Upper lobe of right lung (tissue), 1 donor: ENCODE results near the gene DLG5. TPM values are rescaled to one million over a fixed set of nuclear protein-coding genes. Genes with fewer than 3 reads are reported as not detected.

Experiments
- ATAC-seq: fragments of 200-7000 bp; cut with Tn5 transposase; one replicate; pipeline ENCODE4 v1.9.1; 2020; ENCODE audit warnings: mild to moderate bottlenecking, moderate library complexity
- DNase-seq: peaks from one replicate; pipeline ENCODE4 v3.0.0-alpha.2; 2020
- H3K27ac ChIP-seq: fragments of 200-600 bp; one replicate; pipeline ENCODE4 v1.8.0; 2022
- H3K27me3 ChIP-seq: fragments of 200-600 bp; one replicate; pipeline ENCODE4 v1.8.0; 2022; ENCODE audit warnings: mild to moderate bottlenecking
- H3K36me3 ChIP-seq: fragments of 200-600 bp; one replicate; pipeline ENCODE4 v1.8.0; 2022
- H3K4me1 ChIP-seq: fragments of 200-600 bp; one replicate; pipeline ENCODE4 v1.8.0; 2022
- H3K4me3 ChIP-seq: fragments of 200-600 bp; one replicate; pipeline ENCODE4 v1.8.0; 2022; ENCODE audit warnings: mild to moderate bottlenecking
- H3K9me3 ChIP-seq: fragments of 200-600 bp; one replicate; pipeline ENCODE4 v1.8.0; 2022
- intact Hi-C: fragments of 100-400 bp; cut with DNase I; formaldehyde crosslinking; loops from one replicate; pipeline ENCODE4 v1.11.0; 2022
- total RNA-seq: library from RNA; stranded (reverse); fragmentation: NEBNext Ultra II Directional; extraction: Animal tissue kit (Norgen Biotek cat#: 25700); gene quantifications from one replicate; pipeline ENCODE4 v1.2.1, GENCODE V29; 2021
- TF ChIP-seq, protein P1 (sequence below): fragments of 200-600 bp; IDR thresholded peaks from one replicate; pipeline ENCODE4 v1.8.0; 2022; ENCODE audit warnings: antibody characterized with exemption
- donor health status: DM: no; HTN: yes; CAD: no; lungs with severe emphysema.

Gene DLG5
- total RNA-seq, 1 donor from 2014 or later = 19.3 TPM

DNA sequence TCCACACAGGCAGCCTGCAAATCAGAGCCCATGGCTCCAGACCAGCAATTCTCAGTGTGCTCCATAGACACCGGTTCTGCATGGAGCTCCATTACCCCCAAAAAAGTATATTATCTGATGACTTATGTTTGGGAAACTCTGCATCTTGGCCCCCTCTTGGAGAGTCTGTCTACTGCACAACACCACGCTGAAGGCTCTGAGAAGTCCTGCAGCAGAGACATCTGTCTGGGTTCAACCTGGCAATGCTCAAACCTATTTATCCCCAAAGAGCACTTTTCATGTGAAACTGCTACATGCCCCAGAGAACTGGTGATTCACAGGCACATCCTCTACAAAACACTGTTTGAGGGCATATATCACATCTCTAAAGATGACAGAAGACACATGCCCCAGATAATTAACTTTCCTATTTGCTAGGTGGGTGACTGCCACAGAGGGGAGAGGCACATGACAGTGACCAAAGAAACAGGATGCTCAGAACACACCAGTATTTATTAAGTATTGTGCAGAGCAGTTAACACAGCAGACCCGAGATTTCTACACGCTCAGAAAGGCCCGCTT is 83.8 kb downstream of the DLG5 start:
- no peaks in the 10 kb centered on the region for H3K9me3 ChIP-seq
- H3K4me3 ChIP-seq = no peak overlapping the region
- TF ChIP-seq, protein P1, sequence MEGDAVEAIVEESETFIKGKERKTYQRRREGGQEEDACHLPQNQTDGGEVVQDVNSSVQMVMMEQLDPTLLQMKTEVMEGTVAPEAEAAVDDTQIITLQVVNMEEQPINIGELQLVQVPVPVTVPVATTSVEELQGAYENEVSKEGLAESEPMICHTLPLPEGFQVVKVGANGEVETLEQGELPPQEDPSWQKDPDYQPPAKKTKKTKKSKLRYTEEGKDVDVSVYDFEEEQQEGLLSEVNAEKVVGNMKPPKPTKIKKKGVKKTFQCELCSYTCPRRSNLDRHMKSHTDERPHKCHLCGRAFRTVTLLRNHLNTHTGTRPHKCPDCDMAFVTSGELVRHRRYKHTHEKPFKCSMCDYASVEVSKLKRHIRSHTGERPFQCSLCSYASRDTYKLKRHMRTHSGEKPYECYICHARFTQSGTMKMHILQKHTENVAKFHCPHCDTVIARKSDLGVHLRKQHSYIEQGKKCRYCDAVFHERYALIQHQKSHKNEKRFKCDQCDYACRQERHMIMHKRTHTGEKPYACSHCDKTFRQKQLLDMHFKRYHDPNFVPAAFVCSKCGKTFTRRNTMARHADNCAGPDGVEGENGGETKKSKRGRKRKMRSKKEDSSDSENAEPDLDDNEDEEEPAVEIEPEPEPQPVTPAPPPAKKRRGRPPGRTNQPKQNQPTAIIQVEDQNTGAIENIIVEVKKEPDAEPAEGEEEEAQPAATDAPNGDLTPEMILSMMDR = no peak
- H3K27me3 ChIP-seq = no peaks in the 10 kb centered on the region
- intact Hi-C loops = loop anchor here (10.0 kb wide), 1 partner anchor 142 kb away; no protein-coding TSS in a partner anchor
- no peak overlapping the region for H3K27ac ChIP-seq
- no peak for DNase-seq
- H3K36me3 ChIP-seq = peaks cover 35% of the 10 kb centered on the region
- ATAC-seq = no peak
- H3K4me1 ChIP-seq = peaks cover 4% of the 10 kb centered on the region

DNA sequence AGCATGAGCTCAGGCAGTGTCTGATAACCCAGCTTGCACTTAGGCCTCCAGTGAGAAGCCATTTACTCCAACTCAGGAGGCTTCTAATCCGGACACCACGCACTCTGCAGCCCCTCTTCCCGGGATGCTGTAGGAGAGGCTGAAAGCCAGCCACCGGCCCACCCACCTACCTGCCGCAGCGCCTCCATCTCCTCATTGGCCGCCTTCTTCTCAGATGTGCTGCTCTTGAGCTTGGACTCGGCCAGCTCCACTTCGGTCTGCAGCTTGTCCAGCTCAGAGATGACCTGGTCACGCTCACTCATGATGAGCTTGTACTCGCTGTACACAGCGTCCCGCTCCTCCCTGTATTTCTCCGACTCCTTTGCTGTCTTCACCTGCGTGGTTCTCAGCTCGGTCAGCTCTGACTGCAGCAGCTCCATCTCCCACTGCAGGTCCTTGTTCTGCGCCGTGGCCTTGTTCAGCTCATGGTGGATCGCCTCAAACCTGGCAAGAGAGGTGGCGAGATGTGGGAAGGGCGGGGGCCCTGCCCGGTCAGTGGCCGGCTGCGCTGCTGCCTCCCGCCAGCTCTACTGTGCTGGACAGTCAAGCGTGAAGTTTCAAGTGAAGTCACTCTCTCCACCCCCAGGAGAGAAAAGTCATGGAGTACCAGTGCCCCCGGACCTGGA is 84.7 kb downstream of the DLG5 start:
- H3K36me3 ChIP-seq = peaks cover 35% of the 10 kb centered on the region
- no peak overlapping the region for H3K4me3 ChIP-seq

DNA sequence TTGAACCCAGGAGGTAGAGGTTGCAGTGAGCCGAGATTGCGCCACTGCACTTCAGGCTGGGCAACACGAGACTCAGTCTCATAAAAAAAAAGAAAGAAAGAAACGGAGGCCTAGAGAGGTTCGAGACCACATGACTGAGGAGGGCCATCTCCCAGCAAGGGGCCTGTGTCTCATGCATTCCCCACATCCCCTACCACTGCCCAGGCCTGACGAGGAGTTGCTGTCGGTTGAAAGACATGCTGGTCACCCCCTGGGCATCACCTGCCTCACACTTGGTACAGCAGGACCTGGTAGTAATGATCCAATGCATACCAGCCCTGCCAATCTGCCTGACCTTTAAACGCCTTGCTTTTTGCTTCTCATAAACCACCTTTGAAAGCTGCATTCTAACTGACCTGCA is 85.9 kb downstream of the DLG5 start:
- H3K27ac ChIP-seq = no peak overlapping the region
- peaks cover 8% of the 10 kb centered on the region for H3K4me1 ChIP-seq
- TF ChIP-seq, protein P1 = no peak
- no peaks in the 10 kb centered on the region for H3K9me3 ChIP-seq
- no peak for DNase-seq
- intact Hi-C loops = loop anchor here (10.0 kb wide), 1 partner anchor 144 kb away; no protein-coding TSS in a partner anchor
- peaks cover 35% of the 10 kb centered on the region for H3K36me3 ChIP-seq
- H3K4me3 ChIP-seq = no peak overlapping the region
- ATAC-seq = no peak
- H3K27me3 ChIP-seq = no peaks in the 10 kb centered on the region

More for the DNA sequence above, 84.7 kb downstream of the DLG5 start:
- no peaks in the 10 kb centered on the region for H3K27me3 ChIP-seq
- TF ChIP-seq, protein P1 = no peak
- no peak overlapping the region for H3K27ac ChIP-seq
- DNase-seq (no peak), ATAC-seq (no peak)
- peaks cover 6% of the 10 kb centered on the region for H3K4me1 ChIP-seq
- intact Hi-C loops = loop anchor here (10.0 kb wide), 1 partner anchor 143 kb away; no protein-coding TSS in a partner anchor
- H3K9me3 ChIP-seq = no peaks in the 10 kb centered on the region

DNA sequence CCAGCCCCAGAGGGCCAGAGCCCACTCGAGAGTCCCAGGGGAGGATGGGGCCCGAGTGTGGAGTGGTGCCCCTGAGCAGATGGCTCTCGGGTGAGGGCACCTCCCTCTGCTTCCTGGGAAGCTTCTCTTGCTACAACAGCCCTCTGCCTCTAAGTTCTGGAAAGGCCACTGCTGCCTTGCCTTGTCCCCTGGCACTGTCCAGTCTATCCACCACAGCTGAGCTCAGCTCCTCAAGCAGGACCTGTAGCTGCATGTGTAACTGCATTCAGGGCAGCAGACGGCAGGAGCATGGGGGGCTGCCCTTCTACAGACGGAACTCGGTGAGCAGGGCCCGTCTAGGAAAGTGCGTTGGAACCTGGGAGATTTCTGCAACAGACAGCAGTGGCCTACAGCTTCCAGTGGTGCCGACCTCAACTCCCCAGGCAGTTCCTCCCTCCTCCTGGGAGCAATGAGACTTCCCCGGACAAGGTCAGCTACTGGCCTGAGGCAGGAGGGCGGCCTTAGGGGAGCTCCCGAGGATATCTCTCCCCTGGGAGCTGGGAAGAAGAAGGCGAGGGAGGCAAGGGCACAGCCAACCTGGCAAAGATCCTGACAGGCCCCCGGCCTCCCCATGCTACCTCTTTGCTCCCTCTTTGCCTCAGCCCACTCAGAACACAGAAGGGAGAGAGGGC is 88.5 kb downstream of the DLG5 start:
- H3K27me3 ChIP-seq = no peaks in the 10 kb centered on the region
- no peaks in the 10 kb centered on the region for H3K9me3 ChIP-seq
- ATAC-seq = no peak
- no peak for DNase-seq
- intact Hi-C loops = no loop called here
- H3K27ac ChIP-seq = no peak overlapping the region
- peaks cover 8% of the 10 kb centered on the region for H3K4me1 ChIP-seq
- peaks cover 45% of the 10 kb centered on the region for H3K36me3 ChIP-seq
- H3K4me3 ChIP-seq = no peak overlapping the region
- TF ChIP-seq, protein P1 = no peak

DNA sequence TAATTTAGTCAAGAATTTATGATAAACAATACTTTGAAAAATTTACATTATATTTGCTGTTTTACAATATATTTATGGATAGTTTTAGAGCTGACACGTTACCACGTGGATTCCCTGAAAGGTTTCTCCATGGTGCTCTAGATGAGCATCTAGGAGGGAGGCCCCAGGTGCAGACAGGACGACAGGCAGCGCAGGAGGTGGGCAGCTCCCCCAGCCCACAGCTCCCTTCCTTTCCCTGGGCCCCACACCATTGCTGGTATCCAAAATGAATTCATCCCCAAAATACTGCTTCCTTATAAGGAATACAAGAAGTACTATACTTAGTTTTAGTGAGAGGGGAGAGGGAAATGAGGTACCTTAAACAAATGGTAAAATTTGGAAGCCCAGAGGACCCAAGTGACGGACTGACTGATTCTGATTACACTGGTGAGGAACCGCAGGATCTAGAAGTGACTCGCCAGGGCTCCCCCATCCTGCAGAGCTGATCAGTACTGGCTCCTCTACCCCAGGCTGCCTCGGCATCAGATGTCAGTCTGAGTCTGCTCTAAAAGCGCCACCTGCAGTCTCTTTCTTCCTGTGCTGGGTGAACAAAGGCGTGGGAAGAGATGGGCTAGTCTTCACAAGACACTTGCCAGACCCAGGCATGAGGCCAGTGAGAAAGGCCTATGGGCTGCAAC is 89.2 kb downstream of the DLG5 start:
- Histone ChIP-seq H3K27ac (no peak overlapping the region), H3K4me3 (no peak overlapping the region), H3K27me3 (no peaks in the 10 kb centered on the region), H3K36me3 (peaks cover 46% of the 10 kb centered on the region), H3K9me3 (no peaks in the 10 kb centered on the region), H3K4me1 (peaks cover 8% of the 10 kb centered on the region)
- TF ChIP-seq, protein P1 = no peak
- intact Hi-C loops = no loop called here
- no peak for ATAC-seq
- no peak for DNase-seq
